ENCODE measurements around the gene NUP214.

The NUP214 gene

DNA sequence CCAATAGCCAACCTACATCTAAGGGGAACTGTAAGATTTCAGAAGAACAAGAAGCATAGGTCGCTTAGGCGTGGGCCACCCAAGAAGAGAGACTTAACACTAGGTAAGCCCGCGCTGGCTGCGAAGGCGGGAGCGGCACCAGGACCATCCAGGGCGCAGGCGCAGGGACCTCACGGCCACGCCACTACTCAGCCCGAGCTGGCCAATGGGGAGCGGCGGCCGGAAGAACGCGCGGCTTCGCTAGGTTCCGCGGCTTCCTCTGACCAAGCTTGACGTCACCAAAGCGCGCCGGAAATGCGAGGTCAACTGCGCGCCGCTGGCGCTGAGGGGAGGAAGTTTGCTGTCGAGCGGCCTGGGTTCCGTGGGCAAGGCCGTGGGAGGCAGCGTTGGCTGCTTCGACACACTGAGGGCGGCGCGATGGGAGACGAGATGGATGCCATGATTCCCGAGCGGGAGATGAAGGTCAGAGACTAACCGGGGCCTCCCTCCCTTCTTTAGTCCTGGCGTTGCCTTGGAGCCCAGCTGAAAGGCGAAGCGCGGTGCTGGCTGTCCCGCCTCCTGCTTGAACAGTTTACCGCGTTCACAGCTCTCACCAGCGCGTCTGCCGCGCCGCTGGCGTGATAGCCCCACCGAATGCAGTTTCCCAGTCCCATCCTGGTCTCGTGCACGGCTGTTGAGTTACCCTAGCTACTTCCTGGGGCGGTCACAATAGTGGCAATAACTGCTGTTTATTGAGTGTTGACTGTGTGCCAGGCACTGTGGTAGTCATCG lies at the start of gene NUP214:
Gene NUP214, plus strand, starts transcription at position 299 of the 771 bp plus-strand sequence. Its CDS starts 119 bp downstream, at position 418.
- DNase-seq (ENCODE audit: low read depth, low spot score) = peak; percentile 99

- DNase-seq (ENCODE audit: low read depth, low spot score) = no peak
Measured at GRCh38 chr9:131076347-131077195, 48.8 kb upstream of the NUP214 start.

- no peak for DNase-seq (ENCODE audit: low read depth, low spot score)
Measured at GRCh38 chr9:131078427-131079366, 46.7 kb upstream of the NUP214 start.

DNA sequence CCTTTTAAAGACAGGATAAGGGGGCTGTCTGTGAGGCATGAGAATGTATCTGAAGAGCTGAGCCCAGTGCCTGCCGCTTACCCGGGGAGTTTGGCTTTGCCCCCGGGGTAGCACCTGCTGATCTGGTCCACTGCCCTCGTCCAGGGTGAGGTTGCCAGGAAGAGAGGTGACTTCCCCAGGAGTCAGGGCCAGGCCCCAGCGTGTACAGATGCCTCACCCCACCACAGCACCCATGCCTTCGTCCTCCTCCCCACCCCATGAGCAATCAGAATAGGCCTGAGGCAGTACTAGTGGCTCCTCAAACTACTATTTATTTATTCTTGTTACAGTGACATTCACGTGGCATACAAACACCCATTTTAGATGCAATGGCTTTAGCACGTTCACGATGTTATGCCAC lies 44.8 kb upstream of the NUP214 start:
- DNase-seq (ENCODE audit: low read depth, low spot score) = no peak

DNA sequence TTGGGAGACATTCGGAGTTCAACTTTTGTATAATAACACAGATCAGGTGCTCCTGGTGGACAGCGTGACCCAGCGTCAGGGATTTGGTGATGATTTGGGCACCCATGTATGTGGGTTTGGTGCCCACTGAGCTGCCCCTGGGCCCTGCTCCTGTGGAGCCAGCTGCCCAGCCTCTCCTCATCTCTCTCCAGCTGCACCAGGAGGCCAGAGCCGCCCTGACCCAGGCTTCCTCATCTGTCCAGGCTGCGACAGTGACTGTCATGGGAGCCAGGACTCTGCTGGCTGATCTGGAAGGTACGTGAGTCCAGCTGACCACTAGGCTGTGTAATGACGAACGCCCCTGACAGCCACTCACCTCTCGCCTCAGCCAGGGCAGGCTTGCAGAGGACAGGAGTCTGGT lies 43.5 kb upstream of the NUP214 start:
- DNase-seq (ENCODE audit: low read depth, low spot score) = no peak

DNA sequence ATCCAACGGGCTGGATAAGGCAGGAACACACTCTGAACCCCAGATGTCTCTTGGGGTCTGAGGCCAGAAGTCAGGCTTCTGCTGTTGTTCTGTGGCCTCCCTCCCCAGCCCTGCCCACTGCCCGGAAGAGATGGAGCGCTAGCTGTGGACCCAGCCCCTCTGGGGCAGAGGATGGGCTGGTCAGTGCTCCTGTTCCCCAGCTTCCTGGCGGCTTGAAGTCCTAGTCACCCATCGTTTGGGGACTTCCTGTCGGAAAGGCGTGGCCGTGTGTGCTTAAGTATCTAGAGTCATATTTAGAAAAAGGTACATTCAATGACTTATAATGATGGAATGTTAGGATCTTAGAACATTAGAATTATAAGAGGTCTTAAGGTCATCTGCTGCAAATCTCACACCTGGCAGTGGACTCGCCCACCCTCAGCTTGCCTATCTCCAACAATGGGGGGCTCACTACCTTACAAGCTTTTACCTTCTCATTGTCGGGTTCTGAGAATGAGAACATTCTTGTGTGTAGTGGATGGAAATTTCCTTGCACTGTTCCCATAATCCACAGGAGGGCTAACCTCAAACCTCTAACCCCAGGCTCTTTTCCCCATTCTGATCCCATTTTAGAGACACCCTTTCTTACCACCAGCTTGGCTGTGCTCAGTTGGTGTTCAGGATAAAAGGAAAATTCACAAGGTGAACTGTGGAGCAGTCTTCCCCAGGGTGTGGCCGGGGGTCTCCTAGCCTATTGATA lies 42.4 kb upstream of the NUP214 start:
- DNase-seq (ENCODE audit: low read depth, low spot score) = no peak

GRCh38 chr9:131084661-131085369 lies 40.6 kb upstream of the NUP214 start:
- DNase-seq (ENCODE audit: low read depth, low spot score) = no peak

- DNase-seq (ENCODE audit: low read depth, low spot score) = no peak
Measured at GRCh38 chr9:131085370-131086122, 39.8 kb upstream of the NUP214 start.

DNA sequence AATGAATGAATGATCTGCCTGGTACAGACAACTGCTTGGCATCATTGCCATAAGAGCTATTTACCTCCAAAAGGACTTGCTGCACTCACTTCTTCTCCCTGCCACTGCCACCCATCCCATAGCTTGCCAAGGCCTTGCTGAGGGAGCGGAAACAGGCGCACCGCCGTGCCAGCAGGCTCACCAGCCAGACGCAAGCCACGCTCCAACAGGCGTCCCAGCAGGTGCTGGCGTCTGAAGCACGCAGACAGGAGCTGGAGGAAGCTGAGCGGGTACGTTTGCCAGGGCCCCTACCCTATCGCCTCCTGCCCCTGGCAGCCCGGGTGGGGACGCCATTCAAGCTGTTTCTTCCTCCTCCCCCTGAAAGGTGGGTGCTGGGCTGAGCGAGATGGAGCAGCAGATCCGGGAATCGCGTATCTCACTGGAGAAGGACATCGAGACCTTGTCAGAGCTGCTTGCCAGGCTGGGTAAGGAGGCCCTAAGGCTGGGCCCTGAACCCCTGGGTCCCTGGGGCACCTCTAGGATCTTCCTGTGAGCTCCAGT lies 38.0 kb upstream of the NUP214 start:
- DNase-seq (ENCODE audit: low read depth, low spot score) = no peak

DNA sequence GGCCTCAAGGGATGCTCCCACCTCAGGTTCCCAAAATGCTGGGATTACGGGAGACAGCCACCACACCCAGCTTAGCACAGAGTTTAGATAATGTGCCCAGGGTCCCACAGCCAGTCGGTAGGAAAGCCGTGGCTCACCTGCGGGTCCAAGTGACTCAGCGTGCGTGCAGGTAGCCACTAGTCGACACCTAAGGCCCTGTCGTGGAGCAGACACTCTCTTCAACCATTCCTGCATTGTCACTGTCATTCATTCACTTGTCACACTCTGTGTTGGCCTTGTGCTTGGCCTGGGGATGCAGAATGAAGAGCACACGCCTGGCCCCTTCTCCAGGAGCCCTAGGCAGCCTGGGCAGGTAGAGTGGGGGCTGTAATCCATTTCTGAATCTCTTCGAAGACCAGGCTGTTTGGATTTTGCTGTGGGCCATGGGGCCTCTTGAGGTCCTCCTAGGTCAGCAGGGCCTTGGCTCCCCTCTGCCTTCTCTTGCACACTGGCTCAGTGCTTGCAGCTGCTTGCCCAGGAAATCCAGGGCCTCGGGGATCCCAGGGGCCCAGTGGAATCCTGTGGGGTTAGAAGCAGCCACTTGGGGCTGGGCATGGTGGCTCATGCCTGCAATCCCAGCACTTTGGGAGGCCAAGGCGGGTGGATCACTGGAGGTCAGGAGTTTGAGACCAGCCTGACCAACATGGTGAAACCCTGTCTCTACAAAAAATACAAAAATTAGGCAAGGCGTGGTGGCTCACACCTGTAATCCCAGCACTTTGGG lies 35.2 kb upstream of the NUP214 start:
- DNase-seq (ENCODE audit: low read depth, low spot score) = no peak

DNA sequence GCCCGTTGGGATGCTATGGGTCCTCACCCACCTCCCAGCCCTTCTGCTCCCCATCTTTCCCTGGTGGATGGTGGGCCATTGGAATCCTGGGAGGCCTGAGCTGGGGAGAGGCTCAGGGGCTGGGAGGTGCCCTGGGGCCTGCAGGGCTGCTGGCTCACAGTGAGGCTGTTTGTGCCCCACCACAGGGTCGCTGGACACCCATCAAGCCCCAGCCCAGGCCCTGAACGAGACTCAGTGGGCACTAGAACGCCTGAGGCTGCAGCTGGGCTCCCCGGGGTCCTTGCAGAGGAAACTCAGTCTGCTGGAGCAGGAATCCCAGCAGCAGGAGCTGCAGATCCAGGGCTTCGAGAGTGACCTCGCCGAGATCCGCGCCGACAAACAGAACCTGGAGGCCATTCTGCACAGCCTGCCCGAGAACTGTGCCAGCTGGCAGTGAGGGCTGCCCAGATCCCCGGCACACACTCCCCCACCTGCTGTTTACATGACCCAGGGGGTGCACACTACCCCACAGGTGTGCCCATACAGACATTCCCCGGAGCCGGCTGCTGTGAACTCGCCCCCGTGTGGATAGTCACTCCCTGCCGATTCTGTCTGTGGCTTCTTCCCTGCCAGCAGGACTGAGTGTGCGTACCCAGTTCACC lies 33.9 kb upstream of the NUP214 start:
- DNase-seq (ENCODE audit: low read depth, low spot score) = no peak

DNA sequence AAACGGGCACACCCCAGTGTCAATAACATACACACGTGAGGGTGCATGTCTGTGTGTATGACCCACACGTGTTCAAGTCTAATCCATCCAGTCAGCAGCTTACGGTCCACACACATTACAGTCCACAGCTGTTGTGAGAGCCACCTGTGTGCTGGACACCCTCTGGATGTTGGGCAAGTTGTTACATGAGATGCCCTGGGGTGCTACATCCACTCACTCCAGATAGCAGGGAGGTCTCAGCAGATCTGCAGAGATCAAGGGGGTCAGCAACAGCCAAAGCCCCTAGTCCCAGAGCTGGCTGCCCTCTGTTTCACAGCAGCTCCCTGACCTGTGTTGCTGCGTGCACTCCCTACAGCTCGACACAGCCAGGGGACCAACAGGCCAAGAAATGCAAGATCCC lies 33.4 kb upstream of the NUP214 start:
- no peak for DNase-seq (ENCODE audit: low read depth, low spot score)

- peak; percentile 92 for DNase-seq (ENCODE audit: low read depth, low spot score)
Measured at GRCh38 chr9:131092548-131093440, 32.6 kb upstream of the NUP214 start.

DNA sequence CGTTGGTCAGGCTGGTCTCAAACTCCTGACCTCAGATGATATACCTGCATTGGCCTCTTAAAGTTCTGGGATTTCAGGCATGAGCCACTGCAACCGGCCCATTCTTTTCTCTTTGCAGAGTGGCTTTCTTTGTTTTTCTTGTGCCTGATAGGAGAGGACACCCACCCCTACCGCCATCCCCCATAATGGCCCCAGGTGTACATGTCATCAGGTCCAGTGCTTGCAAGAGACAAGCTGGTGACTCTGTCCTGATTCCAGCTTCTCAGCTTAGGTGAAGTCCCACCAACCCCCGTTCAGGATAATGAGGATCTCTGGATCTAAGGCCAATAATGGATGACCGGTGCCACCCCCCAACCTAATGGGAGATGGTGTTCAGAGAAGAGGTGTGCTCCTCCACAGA lies 31.4 kb upstream of the NUP214 start:
- DNase-seq (ENCODE audit: low read depth, low spot score) = no peak

GRCh38 chr9:131094622-131095021 lies 30.8 kb upstream of the NUP214 start:
- peak; percentile 78 for DNase-seq (ENCODE audit: low read depth, low spot score)

DNA sequence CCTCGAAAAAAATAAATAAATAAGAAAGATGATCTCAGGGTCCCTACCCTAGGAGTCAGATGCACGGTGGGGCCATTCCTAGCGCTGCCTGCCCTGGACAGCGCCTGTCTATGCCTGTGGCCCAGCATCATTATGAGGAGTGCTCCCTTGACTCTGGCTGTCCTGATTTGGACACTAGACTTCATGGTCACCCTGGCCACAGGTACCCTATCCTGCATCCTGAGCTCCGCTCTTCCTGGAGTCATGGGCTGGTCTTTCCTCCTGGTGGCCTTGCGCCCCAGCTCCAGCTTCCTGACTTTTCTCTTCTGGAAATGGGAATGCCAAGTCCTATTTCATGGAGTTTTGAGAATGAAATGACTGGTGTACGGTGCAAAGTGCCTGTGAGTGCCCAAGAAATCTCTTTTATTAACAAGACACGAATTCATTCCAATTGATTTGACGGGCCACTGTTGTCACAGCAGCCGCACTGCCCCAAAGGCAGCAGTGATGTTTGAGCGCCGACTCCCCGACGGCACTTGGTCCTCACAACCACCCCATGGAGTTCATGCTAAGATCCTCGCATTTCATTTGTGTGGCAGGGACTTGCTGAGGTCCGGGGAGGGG lies 29.6 kb upstream of the NUP214 start:
- DNase-seq (ENCODE audit: low read depth, low spot score) = no peak

Measured in ELF-1 (cell line).